ENCODE results near the gene VWF.

DNA sequence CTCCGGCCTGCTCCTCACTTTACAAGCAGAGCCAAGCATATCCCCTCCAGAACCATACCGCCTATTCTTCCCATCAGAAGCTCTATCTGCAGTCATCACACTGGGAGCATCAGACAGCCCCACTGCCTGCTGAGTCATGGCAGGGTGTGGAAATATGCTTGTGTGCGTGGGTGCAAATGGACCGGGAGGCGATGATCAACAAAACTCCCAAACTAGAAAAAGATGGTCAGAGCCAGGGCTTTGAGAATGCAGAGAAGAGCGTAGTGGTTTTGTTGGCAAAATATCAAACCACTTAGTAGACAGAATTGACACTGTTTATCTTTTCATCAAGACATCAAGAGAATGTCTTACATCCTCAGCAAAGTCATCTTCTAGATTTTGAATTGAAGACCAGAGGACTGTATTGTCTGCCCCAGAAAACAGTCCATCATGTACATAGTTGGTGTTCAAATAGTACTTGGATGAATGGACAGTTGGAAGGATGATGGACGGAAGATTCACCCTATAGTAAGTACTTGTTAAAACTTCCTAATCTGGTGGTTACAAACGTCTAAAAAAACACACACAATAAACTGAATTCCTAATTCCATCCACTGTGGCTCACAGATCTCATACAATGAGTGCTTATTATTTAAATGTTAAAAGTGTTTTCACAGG lies 54.9 kb downstream of the VWF start:
- TF ChIP-seq, protein P1, sequence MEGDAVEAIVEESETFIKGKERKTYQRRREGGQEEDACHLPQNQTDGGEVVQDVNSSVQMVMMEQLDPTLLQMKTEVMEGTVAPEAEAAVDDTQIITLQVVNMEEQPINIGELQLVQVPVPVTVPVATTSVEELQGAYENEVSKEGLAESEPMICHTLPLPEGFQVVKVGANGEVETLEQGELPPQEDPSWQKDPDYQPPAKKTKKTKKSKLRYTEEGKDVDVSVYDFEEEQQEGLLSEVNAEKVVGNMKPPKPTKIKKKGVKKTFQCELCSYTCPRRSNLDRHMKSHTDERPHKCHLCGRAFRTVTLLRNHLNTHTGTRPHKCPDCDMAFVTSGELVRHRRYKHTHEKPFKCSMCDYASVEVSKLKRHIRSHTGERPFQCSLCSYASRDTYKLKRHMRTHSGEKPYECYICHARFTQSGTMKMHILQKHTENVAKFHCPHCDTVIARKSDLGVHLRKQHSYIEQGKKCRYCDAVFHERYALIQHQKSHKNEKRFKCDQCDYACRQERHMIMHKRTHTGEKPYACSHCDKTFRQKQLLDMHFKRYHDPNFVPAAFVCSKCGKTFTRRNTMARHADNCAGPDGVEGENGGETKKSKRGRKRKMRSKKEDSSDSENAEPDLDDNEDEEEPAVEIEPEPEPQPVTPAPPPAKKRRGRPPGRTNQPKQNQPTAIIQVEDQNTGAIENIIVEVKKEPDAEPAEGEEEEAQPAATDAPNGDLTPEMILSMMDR (IDR thresholded peaks at IDR 0.05; ENCODE audit: low read depth, low read length): no peak
- TF ChIP-seq EZH2phosphoT487 (IDR thresholded peaks at IDR 0.05; ENCODE audit: low read depth): no peak
